Activated T-cell treated with anti-CD3 and anti-CD28 coated beads for 1 hour (primary cell): Measurements from ENCODE around the gene TRAPPC3L.
"Not testable (repeated sequence)": the region's sequence is repeated elsewhere in the genome, so short reads cannot be mapped to it uniquely, and the experiment has no call there.

Source experiments
- DNase-seq: peaks from one replicate; pipeline ENCODE4 v3.0.0-alpha.2; 2020; ENCODE audit warnings: low read depth

TRAPPC3L gene

DNA sequence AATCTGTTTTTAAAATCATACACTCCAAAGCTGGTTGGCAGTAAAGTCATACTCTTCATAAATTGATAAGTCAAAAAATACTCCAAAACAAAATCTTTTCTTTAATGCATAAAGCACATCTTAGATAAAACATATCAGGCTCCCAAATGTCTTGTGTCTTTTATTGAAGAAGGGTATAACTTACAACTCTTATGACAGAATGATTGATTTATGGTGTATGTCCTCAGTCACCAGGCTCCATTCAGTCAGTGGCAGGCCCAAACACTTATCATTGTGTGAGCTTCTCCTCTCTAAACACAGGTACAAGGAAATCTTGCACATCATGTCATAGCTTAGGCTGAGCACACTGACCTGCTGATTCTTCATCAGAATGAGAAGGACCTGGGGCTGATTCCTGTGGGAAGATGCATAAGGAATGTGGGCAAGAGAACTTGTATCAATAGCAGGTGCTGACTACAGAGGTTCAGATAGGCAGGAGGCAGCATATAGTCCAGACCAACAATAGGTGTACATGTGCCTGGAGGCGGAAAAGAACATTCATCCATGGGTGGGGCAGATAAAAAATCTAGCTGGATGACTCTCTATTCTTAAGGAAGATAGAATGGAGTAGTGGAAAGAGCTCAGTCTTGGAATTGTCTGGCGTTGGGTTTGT is 32.1 kb downstream of the TRAPPC3L start:
- DNase-seq, result no peak

DNA sequence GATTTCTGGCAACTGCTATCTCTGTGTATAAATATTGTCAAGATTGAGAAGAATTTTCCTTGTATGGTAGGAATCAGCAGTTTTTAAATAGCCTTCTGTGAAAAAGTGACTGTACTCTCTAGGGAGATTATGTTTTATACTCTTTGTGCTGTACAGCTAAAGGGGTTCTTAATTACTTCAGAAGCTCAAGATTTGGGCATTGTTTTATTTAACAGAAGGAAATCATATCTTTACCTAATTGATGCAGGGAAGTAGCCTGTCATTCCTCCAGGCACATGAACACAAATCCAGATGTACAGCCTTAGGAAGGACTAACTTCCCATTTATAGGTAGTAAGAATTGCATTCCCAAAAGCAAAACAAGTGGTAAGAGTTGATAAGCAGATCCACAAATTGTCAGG is 32.8 kb downstream of the TRAPPC3L start:
- DNase-seq, result no peak

GRCh38 chr6:116512111-116512559 is 33.3 kb downstream of the TRAPPC3L start:
- no peak for DNase-seq

- no peak for DNase-seq
Observed at GRCh38 chr6:116511424-116512110, 33.9 kb downstream of the TRAPPC3L start, which contains the start of gene CALHM5. TSS of gene CALHM5 (plus strand) at chr6:116511639. CDS start at chr6:116511697, 58 bp downstream.

- no peak for DNase-seq
Observed at GRCh38 chr6:116508527-116508926, 37.0 kb downstream of the TRAPPC3L start.

DNA sequence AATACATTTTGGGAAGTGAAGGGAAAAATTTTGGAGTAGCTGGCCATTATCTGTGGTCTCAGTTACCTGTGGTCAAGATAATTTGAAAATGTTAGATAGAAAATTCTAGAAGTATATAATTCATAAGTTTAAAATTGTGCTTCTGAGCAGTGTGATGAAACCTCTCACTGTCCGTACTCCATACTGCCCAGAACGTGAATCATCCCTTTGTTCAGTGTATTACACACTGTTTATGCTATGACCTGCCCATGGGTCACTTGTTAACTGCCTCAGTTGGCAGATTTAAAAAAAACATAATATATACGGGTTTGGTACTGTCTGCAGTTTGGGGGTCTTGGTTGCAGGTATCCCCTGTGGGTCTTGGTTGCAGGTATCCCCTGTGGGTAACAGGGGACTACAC is 38.2 kb downstream of the TRAPPC3L start:
- DNase-seq, result no peak

- DNase-seq, result no peak
Observed at GRCh38 chr6:116500969-116501433, 44.5 kb downstream of the TRAPPC3L start.

GRCh38 chr6:116497113-116497676 is 48.3 kb downstream of the TRAPPC3L start:
- DNase-seq, result no peak

GRCh38 chr6:116495161-116495560 is 50.3 kb downstream of the TRAPPC3L start:
- not testable (repeated sequence) for DNase-seq

GRCh38 chr6:116492331-116493067 is 53.0 kb downstream of the TRAPPC3L start:
- DNase-seq, result no peak

GRCh38 chr6:116491610-116492330 is 53.7 kb downstream of the TRAPPC3L start:
- no peak for DNase-seq

DNA sequence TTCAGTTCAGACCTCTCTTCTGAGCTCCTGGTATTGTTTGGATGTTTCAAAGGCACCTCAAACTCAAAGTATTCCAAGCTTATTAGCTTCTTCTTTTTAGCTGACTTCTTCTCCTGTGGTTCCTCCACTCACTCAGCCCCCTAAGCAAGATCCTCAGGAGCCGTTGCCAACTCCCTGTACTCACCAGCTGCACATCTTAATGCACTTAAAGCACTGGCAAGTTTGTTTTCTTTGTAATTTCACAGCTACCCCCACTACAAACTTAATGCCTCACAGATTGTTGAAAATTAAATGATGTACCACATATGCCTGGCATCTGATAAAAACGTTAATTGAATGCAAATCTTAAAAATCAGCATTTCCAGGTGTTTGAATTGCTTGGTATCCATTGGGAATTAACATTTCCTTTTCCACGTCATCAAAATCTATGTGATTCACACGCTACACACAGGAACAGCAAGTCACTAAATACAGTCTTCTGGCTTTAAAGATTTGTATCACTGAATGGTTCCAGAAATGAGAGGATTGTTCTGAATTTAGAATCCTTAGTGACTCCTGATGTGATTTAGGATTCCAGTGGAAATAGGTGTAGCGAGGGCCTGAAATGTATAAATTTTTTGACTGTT is 59.8 kb downstream of the TRAPPC3L start:
- DNase-seq, result no peak

GRCh38 chr6:116483616-116484015 is 61.9 kb downstream of the TRAPPC3L start:
- no peak for DNase-seq

- no peak for DNase-seq
Observed at GRCh38 chr6:116482780-116483179, 62.7 kb downstream of the TRAPPC3L start.

- no peak for DNase-seq
Observed at GRCh38 chr6:116476002-116476678, 69.3 kb downstream of the TRAPPC3L start.

GRCh38 chr6:116475141-116475540 is 70.3 kb downstream of the TRAPPC3L start:
- DNase-seq, result no peak

- DNase-seq, result no peak
Observed at GRCh38 chr6:116472706-116473105, 72.8 kb downstream of the TRAPPC3L start.

DNA sequence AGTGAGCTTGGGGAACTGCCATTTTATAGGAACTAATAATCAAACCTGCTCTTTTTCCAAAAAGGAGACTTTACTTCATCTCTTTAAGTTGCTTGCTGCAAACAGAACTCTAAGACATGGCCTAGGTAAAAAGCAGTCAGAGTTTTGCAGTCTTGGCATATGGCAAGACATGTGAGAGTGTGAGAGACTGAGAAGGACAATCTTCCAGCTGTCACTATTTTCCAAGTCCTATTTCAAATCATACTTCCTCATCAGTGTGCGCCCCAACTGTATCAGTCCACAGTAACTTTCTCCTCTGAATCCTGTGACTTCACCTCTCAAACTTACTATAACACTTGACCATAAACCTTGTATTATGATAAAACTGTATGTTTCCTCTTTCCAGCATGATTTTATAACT is 74.0 kb downstream of the TRAPPC3L start:
- DNase-seq, result no peak

DNA sequence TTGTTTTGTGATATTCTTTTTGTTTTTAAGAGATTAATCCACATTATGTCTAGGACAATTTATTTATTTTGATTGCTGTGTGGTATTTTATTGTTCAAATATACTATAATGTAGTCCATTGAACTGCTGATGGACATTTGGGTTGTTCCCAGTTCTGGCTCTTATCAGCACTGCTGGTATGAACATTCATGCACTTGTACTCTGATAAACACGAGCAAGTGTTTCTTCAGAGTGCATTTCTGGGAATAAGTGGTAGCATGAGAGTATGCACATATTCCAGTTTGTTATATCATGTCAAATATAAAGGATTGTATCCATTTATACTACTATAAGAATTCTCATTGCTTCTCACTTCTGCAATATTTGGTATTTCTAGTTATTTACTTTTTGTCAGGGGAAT is 77.2 kb downstream of the TRAPPC3L start:
- no peak for DNase-seq

GRCh38 chr6:116467514-116467913 is 78.0 kb downstream of the TRAPPC3L start:
- DNase-seq, result no peak

- no peak for DNase-seq
Observed at GRCh38 chr6:116467096-116467495, 78.4 kb downstream of the TRAPPC3L start.
